ENCODE measurements around the gene TNIK.

Gene TNIK

DNA sequence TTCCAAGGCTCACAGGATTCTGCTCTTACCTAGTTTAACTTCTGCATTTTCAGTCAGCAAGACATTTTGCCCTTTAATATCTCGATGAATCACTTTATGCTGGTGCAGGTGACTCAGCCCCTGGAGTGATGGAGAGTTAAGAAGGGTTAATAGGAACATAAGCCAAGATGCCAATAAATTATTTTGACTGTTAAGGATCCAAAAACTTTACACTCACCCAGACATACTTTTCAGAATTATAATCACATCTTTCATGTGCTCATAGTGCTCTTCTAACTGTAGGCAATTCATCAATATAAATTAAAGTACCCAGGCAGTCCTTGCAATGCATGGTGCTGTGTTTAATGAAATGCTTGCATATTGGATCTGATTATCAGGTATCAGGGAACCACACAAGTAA lies 269.5 kb downstream of the TNIK start:
- DNase-seq (ENCODE audit: low read depth): no peak

- no peak for DNase-seq (ENCODE audit: low read depth)
These were observed 270.7 kb downstream of the TNIK start for GRCh38 chr3:171189394-171190080.

- no peak for DNase-seq (ENCODE audit: low read depth)
These were observed 272.4 kb downstream of the TNIK start for GRCh38 chr3:171187706-171188290.

GRCh38 chr3:171186817-171187500 lies 273.2 kb downstream of the TNIK start:
- no peak for DNase-seq (ENCODE audit: low read depth)

GRCh38 chr3:171186383-171186782 lies 273.8 kb downstream of the TNIK start:
- no peak for DNase-seq (ENCODE audit: low read depth)

- no peak for DNase-seq (ENCODE audit: low read depth)
These were observed 274.2 kb downstream of the TNIK start for GRCh38 chr3:171185959-171186358.

DNA sequence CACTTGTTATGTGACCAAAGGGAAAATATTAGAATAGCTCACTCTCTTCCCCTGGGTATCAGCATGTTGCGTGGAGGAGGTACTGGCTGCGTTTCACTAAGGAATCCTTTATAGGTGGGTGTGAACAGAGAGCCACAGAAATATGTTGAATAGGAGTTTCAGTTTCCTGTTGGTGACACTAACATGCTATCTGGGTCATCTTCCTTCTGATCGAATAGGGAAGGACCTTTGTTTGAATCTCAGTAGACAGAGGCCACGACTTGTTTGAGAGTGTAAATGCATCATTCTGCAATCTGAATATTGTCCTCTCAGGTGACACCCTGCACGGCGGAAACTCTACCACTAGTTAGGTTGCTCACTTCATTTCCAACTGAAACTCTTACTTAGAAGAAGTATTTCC lies 275.8 kb downstream of the TNIK start:
- DNase-seq (ENCODE audit: low read depth): no peak

- no peak for DNase-seq (ENCODE audit: low read depth)
These were observed 277.2 kb downstream of the TNIK start for GRCh38 chr3:171183042-171183441.

GRCh38 chr3:171181907-171182690 lies 278.1 kb downstream of the TNIK start:
- DNase-seq (ENCODE audit: low read depth): no peak

DNA sequence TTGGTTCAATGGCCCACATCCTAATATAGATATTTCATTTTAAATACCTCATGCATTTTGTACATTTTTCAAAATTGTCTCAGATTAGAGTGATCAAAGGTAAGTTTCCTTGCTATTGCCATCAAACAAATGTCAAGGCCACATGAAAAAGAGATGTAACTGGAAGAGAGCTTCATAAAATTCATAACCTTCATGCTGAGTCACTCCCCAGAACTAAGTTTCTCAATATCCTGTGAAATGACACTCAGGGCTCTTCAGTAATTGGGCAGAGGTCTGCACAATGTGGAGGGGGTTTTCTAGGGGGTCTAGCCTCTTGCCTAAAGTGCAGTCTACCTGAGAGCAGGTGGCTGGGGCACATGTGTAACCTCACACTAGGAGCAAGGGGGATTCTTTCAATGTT lies 281.5 kb downstream of the TNIK start:
- DNase-seq (ENCODE audit: low read depth): no peak

- DNase-seq (ENCODE audit: low read depth): no peak
These were observed 282.7 kb downstream of the TNIK start for GRCh38 chr3:171177553-171177952.

DNA sequence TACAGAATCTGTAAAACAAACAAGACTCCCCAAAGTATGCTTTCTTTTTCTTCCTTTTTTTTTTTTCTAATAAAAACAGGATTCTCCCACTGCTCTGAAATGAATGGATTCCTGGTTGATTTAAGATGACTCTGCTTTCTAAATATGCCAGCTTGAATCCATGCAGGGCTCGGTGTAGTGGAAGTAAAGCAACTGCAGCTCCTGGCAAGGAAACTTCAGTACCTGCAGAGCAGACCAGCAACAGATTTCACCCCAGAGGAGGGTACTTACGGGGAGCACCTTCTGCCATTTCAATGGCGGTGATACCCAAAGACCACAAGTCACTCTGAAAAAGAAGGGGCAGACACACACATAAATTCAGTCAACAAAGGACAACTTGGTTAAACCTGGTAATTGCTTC lies 283.1 kb downstream of the TNIK start:
- DNase-seq (ENCODE audit: low read depth): no peak

- no peak for DNase-seq (ENCODE audit: low read depth)
These were observed 283.8 kb downstream of the TNIK start for GRCh38 chr3:171176244-171176933.

DNA sequence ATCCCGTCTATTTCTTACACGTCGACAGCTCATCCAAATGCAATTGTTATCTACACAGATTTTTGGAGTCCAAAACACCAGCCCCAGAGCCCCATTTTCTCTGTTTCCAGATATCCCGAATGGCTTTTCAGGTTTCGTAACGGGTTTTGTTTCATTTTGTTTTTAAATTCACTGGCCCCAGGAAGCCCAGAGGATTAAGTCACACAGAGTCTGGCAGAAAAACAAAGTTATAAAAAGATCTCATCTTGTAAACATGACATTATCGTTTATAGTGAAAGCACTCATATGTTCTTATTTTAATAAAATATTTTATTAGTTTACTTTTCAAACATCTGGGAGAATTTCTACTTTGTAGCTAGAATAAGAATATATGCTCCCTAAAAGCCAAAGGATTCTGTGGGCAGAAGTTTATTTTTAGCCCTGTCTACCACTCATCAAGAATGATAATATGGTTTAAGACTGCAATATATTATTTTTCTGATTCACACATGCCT lies 284.4 kb downstream of the TNIK start:
- DNase-seq (ENCODE audit: low read depth): no peak

GRCh38 chr3:171173736-171174135 lies 286.5 kb downstream of the TNIK start:
- no peak for DNase-seq (ENCODE audit: low read depth)

DNA sequence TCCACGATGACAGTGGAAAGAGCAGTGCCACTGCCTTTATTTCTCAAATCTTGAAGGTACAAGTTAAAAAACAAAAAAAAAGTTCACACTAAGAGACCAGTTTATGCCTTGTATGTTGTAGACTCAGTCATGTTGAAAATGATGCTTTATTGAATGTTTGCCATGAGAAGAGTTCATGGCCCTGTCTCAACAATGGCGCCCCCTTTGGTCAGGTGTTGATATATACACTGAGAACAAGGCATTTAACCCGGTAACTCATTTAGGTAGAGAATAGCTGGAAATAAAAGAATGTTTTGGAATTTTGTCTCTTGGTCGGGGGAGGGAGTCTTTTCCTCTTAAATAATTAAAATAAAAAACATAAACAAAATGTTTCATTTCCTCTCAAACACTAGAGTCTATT lies 288.1 kb downstream of the TNIK start:
- peak; percentile 5 for DNase-seq (ENCODE audit: low read depth)

DNA sequence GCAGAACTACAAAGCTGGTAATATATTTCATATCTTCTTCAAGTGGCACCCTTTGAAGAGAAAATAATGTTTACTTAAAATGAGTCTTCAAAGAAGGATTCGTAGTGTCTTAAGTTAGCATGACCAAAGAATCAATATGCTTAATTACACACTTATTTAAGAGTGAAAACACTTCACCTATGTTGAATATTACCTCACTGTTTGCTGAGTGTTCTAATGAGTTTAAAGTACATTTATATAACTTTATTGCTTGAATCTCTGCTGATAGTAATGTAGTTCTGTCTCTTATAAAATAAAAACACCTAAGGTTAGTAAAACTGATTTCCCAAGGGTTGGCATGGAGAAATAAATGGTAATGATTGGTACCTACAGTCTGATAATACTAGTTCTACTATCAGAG lies 290.3 kb downstream of the TNIK start:
- no peak for DNase-seq (ENCODE audit: low read depth)

GRCh38 chr3:171169443-171169842 lies 290.8 kb downstream of the TNIK start:
- DNase-seq (ENCODE audit: low read depth): no peak

- DNase-seq (ENCODE audit: low read depth): no peak
These were observed 291.7 kb downstream of the TNIK start for GRCh38 chr3:171168551-171168950.

DNA sequence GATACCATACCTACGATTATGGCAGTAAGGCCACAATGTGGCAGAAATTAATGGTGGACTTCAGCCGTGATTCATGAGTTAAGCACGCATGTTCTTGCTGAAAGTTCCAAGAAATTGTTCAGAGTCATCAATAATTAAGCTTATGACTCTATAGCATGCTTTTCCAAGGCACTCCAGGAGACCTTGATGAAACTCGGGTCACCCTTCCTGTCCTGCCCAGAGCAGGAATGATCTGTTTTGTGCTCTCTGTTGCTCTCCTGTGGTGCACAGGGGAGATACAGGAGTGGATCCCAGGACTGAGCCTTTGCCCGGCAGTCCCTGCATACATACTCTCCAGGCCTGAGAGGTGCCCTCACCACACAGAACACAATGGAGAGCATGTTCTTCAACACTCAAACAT lies 292.1 kb downstream of the TNIK start:
- DNase-seq (ENCODE audit: low read depth): no peak

DNA sequence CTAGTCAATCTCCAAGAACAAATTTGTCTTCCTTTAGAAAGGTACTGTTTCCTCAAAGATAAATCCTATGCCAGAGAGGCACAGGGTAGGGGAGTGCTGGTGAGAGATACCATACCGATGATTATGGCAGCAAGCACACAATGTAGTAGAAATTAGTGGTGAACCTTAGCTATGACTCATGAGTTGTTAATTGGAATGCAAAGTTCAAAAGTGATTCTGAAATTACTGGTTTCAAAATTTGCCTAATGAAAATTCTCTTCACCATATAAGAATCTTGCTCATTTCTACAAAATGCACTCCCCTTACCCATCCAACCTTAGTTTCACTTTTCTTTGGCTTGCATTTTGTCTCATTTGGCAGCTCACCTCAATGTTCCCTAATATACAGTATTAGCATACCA lies 294.2 kb downstream of the TNIK start:
- DNase-seq (ENCODE audit: low read depth): no peak

GRCh38 chr3:171165499-171165921 lies 294.7 kb downstream of the TNIK start:
- no peak for DNase-seq (ENCODE audit: low read depth)

All from stimulated activated CD8-positive, alpha-beta memory T cell treated with anti-CD3 and anti-CD28 coated beads, Interleukin-7, amount 100 ng/mL, for 24 hours (primary cell).